Measurements from ENCODE around the gene SGCA.

Gene SGCA

DNA sequence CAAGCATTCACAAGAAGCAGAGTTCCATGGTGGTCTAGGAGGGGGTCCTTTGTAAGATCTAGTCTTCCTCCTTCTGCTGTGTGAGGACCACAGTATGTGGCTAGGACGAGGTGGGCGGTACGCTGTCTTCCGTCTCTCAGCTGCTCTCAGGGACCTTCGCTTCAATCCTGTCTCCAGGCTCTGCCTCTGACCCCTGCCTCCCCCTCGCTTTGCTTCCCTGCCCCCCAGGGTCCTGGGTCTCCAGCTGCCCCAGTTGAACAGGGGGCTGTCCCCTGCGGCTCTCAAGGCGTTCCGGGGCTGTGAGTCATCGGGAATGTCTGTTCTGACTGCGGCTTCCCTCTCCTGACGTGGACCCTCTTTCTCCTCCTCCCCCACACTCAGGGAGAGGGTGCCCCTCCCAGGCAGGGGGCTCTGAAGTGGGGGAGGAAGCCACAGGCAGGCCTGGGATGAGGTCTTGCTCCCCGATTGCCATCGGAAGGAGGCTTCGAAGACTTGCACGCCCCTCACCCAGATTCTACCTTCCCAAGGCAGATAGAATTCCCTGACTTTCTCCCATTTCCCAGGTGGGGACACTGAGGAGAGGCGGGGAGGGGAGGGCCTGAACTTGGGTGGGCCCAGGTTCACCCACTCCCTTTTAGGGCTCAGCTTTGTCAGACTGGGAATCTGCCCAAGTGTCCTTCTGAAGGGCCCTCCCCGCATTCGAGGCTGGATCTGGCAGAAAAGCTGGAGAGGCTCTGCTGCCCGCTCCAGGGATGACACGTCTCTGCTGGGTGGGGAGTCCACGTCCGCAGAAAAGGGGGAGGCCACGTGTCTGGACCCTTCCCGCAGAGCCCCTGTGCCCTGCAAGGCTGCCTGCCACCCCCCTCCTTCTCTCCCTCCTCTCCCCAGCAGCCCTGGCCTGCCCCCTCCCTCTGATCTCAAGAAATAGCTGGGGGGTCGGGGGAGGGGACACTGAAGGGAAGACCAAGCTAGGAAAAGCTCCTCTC lies 44.7 kb downstream of the SGCA start:
- DNase-seq, result no peak

DNA sequence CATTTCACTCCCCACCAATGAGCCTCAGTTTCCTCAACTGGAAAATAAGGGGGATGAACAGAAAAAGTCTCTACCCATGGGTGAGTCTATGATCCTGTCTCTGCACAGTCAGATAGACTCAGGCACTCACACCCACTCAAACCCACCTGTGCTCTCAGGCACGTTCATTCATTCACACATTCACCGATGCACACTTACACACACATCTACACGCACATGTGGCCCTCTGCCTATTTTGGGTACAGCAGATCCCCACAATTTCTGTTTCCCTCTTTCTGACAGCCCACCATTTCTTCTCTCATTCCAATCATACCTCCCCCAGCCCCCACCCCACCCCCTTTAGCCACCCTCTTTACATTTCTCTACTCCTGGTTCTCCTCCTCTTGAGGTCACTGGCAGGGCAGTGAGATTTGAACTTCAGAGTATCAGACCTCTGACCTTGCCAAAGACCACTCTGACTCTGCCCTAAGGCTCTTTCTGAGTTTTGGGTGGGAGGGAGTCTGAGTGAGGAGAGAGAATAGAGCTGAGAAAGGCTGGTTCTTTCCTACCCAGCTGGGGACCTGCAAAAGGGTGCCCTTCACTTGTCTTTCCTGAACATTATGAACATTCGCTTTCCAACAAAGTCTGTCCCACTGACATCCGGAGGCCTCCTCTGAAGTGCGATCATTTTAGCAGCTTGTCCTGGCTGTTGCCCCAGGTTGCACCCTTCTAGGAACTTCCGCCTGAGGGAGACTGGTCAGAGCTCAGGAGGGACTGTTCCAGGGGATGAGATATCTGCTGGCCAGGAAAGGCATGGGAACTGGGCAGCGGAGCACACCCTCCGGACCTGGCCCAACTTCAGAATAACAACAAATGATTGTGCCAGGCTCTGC lies 45.7 kb downstream of the SGCA start:
- DNase-seq, result no peak

DNA sequence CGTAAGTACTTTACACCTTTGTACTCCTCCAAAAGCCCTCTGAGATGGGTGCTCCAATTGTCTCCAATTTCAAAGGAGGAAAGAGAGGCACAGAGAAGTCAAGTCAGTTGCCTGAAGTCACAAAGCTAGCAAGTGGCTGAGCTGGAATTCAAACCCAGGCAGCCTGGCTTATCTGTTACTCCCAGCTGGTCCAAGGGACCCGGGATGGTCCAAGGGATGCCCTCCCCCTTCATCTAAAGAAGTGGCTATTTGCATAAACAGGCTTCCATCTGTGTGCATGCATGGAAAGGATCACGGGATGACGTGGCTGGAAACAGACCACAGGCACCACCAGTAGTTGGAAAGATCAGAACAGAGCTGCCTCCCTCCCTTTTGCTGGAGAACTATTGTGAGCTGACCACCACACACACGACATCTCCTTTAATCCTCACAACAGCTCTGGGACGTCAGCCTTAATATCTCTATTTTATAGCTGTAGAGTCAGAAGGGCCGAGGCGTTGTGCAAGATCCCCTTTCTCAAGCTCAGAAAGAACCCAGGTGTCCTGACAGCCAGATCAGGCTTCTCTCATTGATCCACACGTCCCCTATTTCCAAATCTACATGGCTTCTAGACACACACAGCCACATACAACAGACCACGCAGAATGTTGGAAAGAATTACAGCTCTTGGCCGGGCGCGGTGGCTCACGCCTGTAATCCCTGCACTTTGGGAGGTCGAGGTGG lies 46.5 kb downstream of the SGCA start:
- DNase-seq, result no peak

DNA sequence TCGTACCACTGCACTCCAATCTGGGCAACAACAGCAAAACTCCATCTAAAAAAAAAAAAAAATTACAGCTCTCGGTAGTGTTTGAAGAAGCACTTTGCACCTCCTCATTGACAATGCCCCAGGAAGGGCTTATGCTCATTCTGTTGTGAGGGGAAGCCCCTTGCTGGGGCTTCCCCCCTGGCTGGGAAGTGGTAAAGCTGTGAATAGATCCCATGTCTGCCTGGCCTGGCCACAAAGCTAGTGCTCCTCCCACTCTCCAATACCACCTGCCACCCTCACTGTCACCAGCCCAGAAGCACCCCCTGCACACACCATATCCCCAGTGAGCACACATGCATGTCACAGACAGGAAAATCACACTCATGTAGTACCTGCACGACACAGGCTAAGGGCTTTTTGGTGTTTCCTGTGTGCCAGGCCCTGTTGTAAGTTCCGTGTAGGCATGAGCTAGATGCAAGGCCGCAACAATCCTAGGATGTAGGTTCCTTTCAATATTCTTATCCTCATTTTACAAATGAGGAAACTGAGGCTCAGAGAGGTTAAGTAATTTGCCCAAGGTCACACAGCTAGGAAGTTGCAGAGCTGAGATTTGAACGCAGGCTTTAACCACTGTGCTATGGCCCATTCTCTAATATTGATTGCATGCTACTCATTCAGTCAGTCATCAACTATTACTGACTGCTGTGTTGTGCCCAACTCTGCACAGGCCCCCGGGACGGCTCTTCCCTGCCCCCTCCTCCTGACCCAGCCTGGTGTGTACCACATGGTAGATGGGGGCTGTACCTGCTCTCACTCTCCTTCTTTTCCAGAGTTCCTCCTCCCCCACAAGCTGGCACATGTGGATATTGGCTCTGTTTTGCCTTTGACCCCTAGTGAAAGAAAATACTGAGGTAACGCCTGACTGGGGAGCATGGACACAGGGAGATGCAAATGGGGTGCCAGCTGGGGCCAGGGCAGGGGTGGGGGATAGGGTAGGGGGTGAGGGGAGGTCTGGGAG lies 47.5 kb downstream of the SGCA start:
- no peak for DNase-seq

DNA sequence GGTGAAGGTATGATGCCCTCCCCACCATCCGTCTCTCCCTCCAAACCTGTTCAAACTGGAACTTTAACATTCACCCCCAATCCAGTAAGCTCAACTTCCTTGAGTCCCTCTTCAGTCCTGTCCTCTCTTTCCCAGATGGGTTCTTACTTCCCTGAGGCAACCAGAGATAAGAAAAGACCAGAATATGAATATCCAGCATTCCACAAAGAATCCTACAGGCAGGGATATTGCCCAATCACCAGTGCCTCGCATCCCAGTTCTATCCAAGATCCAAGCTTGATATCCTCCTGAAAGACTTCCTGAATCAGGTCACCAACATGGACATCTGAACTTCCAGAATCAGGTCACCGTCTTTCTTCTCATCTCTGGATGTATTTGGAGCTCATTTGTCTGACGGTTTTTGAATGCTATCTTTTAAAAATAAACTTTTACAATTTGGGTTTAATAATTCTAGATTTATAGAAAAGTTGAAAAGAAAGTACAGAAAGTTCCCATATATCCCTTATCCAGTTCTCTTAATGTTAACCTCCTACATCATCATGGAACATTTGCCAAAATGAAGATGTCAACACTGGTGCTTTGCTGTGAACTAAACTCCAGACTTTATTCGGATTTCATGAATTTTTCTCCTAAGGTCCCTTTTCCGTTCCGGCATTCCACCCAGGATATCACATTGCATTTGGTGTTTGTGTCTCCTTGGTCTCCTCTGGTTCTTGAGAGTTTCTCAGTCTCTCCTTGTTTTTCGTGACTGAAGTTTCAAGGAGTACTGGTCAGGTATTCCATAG lies 49.4 kb downstream of the SGCA start:
- DNase-seq, result no peak

DNA sequence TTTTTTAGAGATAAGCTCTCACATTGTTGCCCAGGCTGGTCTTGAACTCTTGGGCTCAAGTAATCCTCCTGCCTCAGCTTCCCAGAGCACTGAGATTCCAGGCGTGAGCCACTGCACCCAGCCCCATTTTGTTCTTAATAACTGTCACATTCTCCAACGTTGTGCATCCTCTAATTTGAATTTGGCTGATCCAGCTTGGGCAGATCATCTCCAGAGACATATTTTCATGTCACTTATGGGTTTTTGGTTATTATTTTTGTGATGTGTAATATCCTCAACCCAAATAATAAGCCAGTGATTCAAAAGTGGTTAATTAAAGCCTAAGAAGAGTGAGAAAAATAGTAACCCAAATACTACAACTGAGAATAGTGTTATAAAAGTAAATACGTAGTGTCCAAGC lies 51.8 kb downstream of the SGCA start:
- DNase-seq, result no peak

DNA sequence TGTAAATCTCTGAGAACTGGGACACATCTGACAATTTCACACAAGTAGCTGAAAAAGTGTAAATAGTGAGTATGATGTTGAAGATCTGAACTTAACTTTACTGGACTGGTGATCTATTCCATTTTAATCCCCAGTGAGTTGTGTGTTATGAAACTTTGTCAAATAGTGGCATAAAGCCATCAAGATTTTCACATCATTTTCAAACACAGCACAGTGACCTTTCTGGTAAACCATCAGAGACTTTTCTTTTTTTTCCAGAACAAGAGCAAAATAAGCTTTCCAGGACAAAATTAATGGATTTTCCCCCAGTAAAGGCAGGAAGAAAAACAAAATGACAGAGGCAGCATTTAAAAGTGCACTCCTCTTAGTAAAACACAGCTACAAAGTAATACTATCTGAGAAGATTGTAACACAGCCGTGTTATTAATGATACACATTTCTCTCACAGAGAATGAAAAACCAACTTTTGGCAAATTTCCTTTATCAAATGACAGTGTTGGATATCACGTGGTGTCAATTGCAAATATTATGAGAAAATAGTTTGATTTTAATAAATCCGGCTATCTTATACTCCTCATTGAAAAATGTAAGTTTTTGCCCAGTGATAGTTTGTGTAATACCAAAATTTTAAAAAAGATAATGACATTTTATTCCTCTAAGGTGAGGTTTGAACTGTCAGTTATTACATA lies 52.4 kb downstream of the SGCA start:
- no peak for DNase-seq

DNA sequence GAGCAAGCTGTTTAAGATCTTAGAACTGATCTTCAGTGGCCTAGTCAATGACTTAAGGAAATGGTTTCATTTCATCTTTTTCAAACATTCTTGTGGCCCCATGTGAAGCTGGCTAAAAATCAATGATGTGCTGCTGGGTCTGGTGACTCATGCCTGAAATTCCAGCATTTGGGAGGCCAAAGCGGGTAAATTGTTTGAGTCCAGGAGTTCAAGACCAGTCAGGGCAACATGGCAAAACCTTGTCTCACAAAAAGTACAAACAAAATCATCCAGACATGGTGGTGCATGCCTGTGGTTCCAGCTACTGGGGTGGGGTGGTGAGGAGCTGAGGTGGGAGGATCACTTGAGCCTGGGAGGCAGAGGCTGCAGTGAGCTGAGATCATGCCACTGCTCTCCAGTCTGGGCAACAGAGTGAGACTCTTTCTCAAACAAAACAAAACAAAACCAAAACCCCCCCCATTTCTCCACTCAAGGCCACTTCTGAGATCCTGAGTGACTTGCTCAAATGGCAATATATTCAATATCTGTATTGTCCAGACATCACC lies 53.0 kb downstream of the SGCA start:
- no peak for DNase-seq

DNA sequence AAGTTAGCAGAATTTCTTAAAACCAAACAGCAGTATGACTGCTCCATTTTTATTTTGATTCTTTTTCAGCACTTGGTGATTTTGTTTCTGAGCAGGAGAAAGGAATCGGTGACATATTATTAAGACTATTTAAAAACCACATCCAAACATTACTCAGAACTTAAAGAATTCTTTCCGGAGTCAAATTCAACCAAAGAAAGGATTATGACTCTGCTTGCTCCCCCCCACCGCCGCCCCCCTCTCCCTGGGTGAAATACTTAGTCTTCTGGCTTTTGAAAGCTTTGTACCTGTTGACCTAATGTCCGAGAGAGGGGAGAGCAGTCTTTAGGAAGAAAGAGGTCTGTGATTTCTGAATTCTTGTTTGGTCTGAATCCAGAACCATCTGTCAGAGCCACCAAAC lies 53.5 kb downstream of the SGCA start:
- DNase-seq, result no peak

DNA sequence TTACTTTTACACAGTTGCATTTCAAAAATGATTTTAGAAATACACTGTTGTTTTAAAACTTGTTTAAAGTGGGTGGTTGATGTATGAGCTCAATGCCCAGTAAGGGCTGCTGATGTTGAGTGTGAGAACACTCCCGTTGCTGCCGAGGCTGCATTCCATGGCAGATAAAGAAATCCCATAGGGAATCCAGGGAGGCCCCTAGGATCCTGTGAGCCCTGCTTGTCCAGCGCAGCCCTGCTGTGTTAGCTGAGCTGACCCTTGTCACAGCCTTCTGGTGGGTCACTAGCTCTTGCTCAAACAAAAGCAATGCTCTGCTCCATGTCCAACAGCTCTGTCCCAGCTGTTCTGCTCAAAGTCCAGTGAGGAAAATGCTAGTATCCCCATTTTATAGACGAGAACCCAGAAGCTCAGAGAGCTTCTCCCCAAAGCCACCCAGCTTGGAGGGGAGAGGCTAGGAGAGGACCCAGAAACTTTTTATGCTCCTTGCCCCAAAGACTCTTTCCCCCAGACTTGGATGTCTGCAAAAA lies 54.2 kb downstream of the SGCA start:
- DNase-seq, result no peak

DNA sequence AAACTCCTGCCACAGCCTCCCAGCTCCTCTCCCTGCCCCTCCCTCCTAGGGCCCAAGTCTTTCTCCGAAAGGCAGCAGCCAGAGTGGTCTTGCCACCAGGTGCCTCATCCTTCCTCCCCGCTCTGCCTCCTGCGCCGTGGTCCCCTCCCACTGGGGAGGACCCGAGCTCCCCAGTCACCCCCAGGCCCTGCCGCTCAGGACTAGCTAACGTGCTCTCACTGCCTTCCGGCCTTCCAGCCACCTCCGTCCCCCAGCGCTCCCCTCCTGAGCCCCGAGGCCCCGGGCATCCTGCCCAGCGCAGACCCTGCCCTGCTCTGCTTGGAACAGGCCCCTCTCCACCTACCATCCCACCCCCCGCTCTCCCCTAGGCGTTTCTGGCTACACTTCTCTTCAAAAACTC lies 55.0 kb downstream of the SGCA start:
- no peak for DNase-seq

DNA sequence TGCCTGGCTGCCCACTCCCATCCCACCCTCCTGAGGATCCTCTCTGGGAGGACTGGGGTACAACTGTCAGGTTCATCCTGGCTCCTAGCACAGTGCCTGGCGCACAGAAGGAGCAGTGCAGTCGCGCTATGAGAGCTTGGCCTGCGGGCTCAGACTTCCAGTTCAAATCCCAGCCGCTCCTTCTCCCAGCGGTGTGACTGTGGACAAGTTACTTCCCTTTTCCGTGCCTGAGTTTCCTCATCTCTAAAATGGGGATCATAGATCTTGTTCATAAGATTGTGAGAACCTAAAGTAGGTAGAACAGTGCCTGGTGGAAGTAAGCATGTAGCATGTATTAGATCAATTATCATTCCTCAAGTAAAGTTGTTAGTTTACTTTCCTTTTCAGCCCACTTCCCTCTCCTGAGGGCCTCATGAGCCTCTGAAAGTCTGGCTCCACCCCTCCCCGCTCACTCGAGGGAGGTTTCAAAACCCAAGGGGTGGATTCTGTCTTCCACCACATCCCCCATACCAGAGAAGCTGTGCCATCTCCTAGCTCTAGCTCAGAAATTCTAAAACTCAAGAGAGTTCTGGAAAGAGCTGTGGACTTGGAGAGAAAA lies 55.6 kb downstream of the SGCA start:
- DNase-seq, result no peak

DNA sequence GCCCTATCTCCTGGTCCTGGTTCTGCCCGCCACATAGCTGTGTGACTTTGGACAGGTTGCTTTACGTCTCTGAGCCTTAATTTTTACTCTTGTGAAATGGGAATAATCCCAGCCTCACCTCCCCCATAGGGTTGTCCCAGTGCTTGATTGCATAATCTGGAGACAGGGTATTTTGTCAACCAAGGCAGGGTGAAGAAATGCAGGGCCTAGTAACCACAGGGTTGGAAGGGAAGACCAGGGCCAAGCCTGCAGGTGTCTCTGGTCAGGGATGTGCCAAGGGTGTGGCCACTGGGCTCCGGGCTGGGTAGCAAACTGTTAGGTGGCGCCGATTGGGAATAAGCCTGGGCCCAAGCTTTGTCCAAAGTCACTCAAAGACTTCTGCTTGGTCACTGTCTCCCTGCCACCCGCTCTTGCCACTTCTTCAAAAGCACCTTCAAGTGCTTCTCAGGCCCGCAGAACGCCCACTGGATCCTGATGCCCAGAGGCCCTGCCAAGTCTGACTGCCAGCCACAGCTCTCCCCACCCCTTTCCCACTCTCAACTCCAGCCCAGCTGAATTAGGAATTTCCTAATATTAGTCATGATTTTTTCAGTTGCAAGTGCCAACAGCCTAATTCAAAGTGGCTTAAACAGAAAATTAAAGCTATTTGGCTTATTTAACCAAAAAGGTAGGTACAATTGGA lies 56.2 kb downstream of the SGCA start:
- DNase-seq, result no peak

DNA sequence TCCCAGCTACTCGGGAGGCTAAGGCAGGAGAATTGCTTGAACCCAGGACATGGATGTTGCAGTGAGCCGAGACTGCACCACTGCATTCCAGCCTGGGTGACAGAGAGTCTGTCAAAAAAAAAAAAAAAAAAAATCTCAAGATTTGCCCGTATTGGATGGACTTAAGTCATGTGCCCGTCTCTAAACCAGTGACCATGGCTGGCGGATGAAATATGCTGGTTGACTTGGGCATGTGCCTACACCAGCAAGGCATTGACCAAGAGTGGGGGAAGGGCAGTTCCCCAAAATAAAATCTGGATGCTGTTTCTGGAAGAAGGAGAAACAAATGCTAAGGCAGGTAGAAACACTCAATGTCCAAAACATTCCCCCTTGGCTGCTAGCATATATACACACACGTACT lies 57.1 kb downstream of the SGCA start:
- DNase-seq, result no peak
